GM12878 (cell line): ENCODE results near the gene C16orf90.

Source experiments
- BHLHE40 ChIP-seq, 2 experiments: fragments of 450-650 bp in 1 of 2; IDR thresholded peaks; 2 replicates each; pipeline ENCODE4 v1.6.1; 2011 to 2017; ENCODE audit warnings: low read depth in 2 of 2, borderline replicate concordance in 1 of 2, improper control_type of control experiment in 1 of 2, low read length in 1 of 2, mild to moderate bottlenecking in 1 of 2
- CEBPB ChIP-seq, 2 experiments: fragments of 150-350 bp in 1 of 2; IDR thresholded peaks; 2 replicates each; pipeline ENCODE4 v1.6.1; 2012 to 2014; ENCODE audit warnings: low read depth in 2 of 2, low read length in 2 of 2, borderline replicate concordance in 1 of 2, inconsistent platforms in 1 of 2
- CTCF ChIP-seq, 3 experiments: IDR thresholded peaks in 2 of 3; conservative IDR thresholded peaks in 1 of 3; 2 replicates each; pipeline ENCODE4 v1.5.1; 2011; ENCODE audit warnings: low read depth in 3 of 3, low read length in 3 of 3, mild to moderate bottlenecking in 3 of 3, control low read depth in 2 of 3, moderate library complexity in 2 of 3, inconsistent platforms in 1 of 3, mixed read lengths in 1 of 3; ENCODE audit not compliant: control insufficient read depth in 2 of 3, insufficient read depth in 1 of 3; ENCODE audit errors: extremely low read depth in 1 of 3
- EP300 ChIP-seq, 2 experiments: fragments of 150-350 bp in 1 of 2; IDR thresholded peaks; 2 replicates each; pipeline ENCODE4 v1.6.1; 2011 to 2012; ENCODE audit warnings: low read depth in 2 of 2, low read length in 2 of 2, borderline replicate concordance in 1 of 2, improper control_type of control experiment in 1 of 2, inconsistent platforms in 1 of 2; ENCODE audit not compliant: control insufficient read depth in 1 of 2
- EZH2 ChIP-seq: IDR thresholded peaks from 2 replicates; pipeline ENCODE4 v1.6.1; 2012; ENCODE audit warnings: low read depth, mild to moderate bottlenecking, control low read depth, inconsistent platforms, low read length, borderline replicate concordance; ENCODE audit not compliant: control insufficient read depth
- HCFC1 ChIP-seq: fragments of 150-350 bp; IDR thresholded peaks from 2 replicates; pipeline ENCODE4 v1.6.1; 2014; ENCODE audit warnings: low read length
- JUND ChIP-seq: IDR thresholded peaks from 2 replicates; pipeline ENCODE4 v1.6.1; 2012; ENCODE audit warnings: low read depth, mild to moderate bottlenecking, low read length, improper control_type of control experiment, moderate library complexity
- NR2C1 ChIP-seq: fragments of 450-650 bp; IDR thresholded peaks from 2 replicates; pipeline ENCODE4 v1.6.1; 2017; ENCODE audit warnings: antibody characterized with exemption, mild to moderate bottlenecking, moderate library complexity
- NR2C2 ChIP-seq: IDR thresholded peaks from 2 replicates; pipeline ENCODE4 v1.6.1; 2011; ENCODE audit warnings: borderline replicate concordance, low read depth; ENCODE audit not compliant: control insufficient read depth, insufficient read length
- SMC3 ChIP-seq: IDR thresholded peaks from 2 replicates; pipeline ENCODE4 v1.6.1; 2011; ENCODE audit warnings: low read length, improper control_type of control experiment, borderline replicate concordance
- STAT1 ChIP-seq: fragments of 450-650 bp; conservative IDR thresholded peaks from 2 replicates; pipeline ENCODE4 v1.6.1; 2014; ENCODE audit warnings: antibody characterized with exemption, mild to moderate bottlenecking
- TF ChIP-seq, protein P1 (sequence below): fragments of 450-650 bp; formaldehyde crosslinking; IDR thresholded peaks from 2 replicates; pipeline ENCODE4 v1.4.0; 2020; ENCODE audit warnings: mild to moderate bottlenecking, moderate library complexity

DNA sequence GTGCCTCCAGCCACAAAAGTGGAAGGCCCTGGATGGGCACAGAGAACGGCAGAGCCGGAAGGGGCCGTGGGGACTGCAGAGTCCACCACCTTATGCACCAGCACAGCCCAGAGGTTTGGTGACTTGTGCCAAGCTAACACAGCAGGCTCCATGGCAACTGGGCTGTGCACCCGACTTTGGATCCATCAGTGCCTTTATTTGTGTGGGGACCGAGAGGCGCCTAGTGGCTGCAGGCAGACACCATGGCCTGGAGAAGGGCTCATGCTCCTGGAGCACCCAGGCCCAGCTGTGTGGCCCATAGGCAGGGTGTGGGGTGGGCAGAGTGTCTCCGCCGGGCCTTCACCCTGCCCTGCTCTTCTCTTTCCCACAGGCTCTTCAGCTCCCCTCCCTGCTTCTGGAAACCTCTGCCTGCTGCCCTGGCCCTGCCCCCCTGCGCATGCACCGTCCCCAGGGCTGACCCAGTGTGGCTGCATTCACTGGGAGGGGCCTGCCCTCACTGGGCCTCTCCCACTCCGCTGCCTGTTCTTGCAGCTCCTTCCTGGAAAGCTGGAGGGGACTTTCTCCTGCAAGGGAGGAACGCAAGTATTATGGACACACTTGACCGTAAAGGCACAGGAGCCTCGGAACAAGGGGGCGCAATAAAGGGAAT is 10.1 kb downstream of the C16orf90 start:
- TF ChIP-seq SMC3 = no peak
- TF ChIP-seq CTCF (IDR thresholded peaks at IDR 0.05 in 2 of 3, conservative IDR thresholded peaks at IDR 0.05 in 1 of 3; ENCODE audit: control insufficient read depth in 2 of 3, extremely low read depth in 1 of 3, insufficient read depth in 1 of 3, low read depth in 3 of 3, low read length in 3 of 3) = no peak
- no peak for TF ChIP-seq CEBPB (IDR thresholded peaks at IDR 0.05; ENCODE audit: borderline replicate concordance in 1 of 2, low read depth in 2 of 2, low read length in 2 of 2)
- no peak for TF ChIP-seq EZH2
- no peak for TF ChIP-seq EP300 (IDR thresholded peaks at IDR 0.05; ENCODE audit: borderline replicate concordance in 1 of 2, control insufficient read depth in 1 of 2, low read depth in 2 of 2, low read length in 2 of 2)
- TF ChIP-seq JUND = no peak
- TF ChIP-seq HCFC1 = no peak
- TF ChIP-seq NR2C1 = no peak
- TF ChIP-seq NR2C2 = no peak
- TF ChIP-seq, protein P1, sequence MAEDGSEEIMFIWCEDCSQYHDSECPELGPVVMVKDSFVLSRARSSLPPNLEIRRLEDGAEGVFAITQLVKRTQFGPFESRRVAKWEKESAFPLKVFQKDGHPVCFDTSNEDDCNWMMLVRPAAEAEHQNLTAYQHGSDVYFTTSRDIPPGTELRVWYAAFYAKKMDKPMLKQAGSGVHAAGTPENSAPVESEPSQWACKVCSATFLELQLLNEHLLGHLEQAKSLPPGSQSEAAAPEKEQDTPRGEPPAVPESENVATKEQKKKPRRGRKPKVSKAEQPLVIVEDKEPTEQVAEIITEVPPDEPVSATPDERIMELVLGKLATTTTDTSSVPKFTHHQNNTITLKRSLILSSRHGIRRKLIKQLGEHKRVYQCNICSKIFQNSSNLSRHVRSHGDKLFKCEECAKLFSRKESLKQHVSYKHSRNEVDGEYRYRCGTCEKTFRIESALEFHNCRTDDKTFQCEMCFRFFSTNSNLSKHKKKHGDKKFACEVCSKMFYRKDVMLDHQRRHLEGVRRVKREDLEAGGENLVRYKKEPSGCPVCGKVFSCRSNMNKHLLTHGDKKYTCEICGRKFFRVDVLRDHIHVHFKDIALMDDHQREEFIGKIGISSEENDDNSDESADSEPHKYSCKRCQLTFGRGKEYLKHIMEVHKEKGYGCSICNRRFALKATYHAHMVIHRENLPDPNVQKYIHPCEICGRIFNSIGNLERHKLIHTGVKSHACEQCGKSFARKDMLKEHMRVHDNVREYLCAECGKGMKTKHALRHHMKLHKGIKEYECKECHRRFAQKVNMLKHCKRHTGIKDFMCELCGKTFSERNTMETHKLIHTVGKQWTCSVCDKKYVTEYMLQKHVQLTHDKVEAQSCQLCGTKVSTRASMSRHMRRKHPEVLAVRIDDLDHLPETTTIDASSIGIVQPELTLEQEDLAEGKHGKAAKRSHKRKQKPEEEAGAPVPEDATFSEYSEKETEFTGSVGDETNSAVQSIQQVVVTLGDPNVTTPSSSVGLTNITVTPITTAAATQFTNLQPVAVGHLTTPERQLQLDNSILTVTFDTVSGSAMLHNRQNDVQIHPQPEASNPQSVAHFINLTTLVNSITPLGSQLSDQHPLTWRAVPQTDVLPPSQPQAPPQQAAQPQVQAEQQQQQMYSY (CRISPR knock-in tag) = no peak
- TF ChIP-seq BHLHE40 (IDR thresholded peaks at IDR 0.05; ENCODE audit: borderline replicate concordance in 1 of 2, low read depth in 2 of 2, low read length in 1 of 2) = no peak
- TF ChIP-seq STAT1 = no peak
